Measurements from ENCODE around the gene FGFRL1.
"Not testable (repeated sequence)": the region's sequence is repeated elsewhere in the genome, so short reads cannot be mapped to it uniquely, and the experiment has no call there.

The FGFRL1 gene

GRCh38 chr4:1044469-1045192 is 33.2 kb downstream of the FGFRL1 start:
- Histone ChIP-seq H3K27me3 (ENCODE audit: control insufficient read depth, low read length) (no peaks in the 10 kb centered on the region), H3K9me2 (replicated peaks; ENCODE audit: control insufficient read depth, low read length) (no peaks in the 10 kb centered on the region), H4K20me1 (ENCODE audit: control insufficient read depth, insufficient read depth, low read depth, low read length) (no peaks in the 10 kb centered on the region), H3K4me3 (ENCODE audit: low read length) (no peak overlapping the region), H3K4me2 (ENCODE audit: low read length) (no peak overlapping the region), H3K79me2 (ENCODE audit: control insufficient read depth, low read length) (no peaks in the 10 kb centered on the region), H3F3A (ENCODE audit: control insufficient read depth, insufficient read depth) (no peaks in the 10 kb centered on the region), H3K9me3 (ENCODE audit: control insufficient read depth, insufficient read depth, low read length) (peaks cover 3% of the 10 kb centered on the region; the same call in 1 of the 2 replicates), H3K36me3 (ENCODE audit: control insufficient read depth, low read length) (no peaks in the 10 kb centered on the region), H3K27ac (ENCODE audit: low read depth, low read length) (no peak overlapping the region), H3K4me1 (ENCODE audit: control insufficient read depth, low read length) (no peaks in the 10 kb centered on the region)
- TF ChIP-seq CTCF (IDR thresholded peaks at IDR 0.05; ENCODE audit: low read depth, low read length, poor library complexity, severe bottlenecking), result no peak
- TF ChIP-seq EZH2phosphoT487 (IDR thresholded peaks at IDR 0.05; ENCODE audit: borderline replicate concordance, low read length), result no peak

- H3K4me1 ChIP-seq (ENCODE audit: control insufficient read depth, low read length), result no peaks in the 10 kb centered on the region
- TF ChIP-seq EZH2phosphoT487 (IDR thresholded peaks at IDR 0.05; ENCODE audit: borderline replicate concordance, low read length), result no peak
- no peak for TF ChIP-seq CTCF (IDR thresholded peaks at IDR 0.05; ENCODE audit: low read depth, low read length, poor library complexity, severe bottlenecking)
- no peaks in the 10 kb centered on the region for H3K36me3 ChIP-seq (ENCODE audit: control insufficient read depth, low read length)
- H4K20me1 ChIP-seq (ENCODE audit: control insufficient read depth, insufficient read depth, low read depth, low read length), result no peaks in the 10 kb centered on the region
- no peaks in the 10 kb centered on the region for H3K27me3 ChIP-seq (ENCODE audit: control insufficient read depth, low read length)
- no peaks in the 10 kb centered on the region for H3K79me2 ChIP-seq (ENCODE audit: control insufficient read depth, low read length)
- no peaks in the 10 kb centered on the region for H3K9me2 ChIP-seq (replicated peaks; ENCODE audit: control insufficient read depth, low read length)
- no peak overlapping the region for H3K4me3 ChIP-seq (ENCODE audit: low read length)
- peaks cover 3% of the 10 kb centered on the region; the same call in 1 of the 2 replicates for H3K9me3 ChIP-seq (ENCODE audit: control insufficient read depth, insufficient read depth, low read length)
- no peak overlapping the region for H3K4me2 ChIP-seq (ENCODE audit: low read length)
- H3F3A ChIP-seq (ENCODE audit: control insufficient read depth, insufficient read depth), result no peaks in the 10 kb centered on the region
- no peak overlapping the region for H3K27ac ChIP-seq (ENCODE audit: low read depth, low read length)
Measured at GRCh38 chr4:1045193-1045594, 33.8 kb downstream of the FGFRL1 start.

GRCh38 chr4:1045595-1046201 is 34.3 kb downstream of the FGFRL1 start:
- H3F3A ChIP-seq (ENCODE audit: control insufficient read depth, insufficient read depth), result no peaks in the 10 kb centered on the region
- TF ChIP-seq EZH2phosphoT487 (IDR thresholded peaks at IDR 0.05; ENCODE audit: borderline replicate concordance, low read length) (no peak), CTCF (IDR thresholded peaks at IDR 0.05; ENCODE audit: low read depth, low read length, poor library complexity, severe bottlenecking) (no peak)
- peaks cover 3% of the 10 kb centered on the region; the same call in 1 of the 2 replicates for H3K9me3 ChIP-seq (ENCODE audit: control insufficient read depth, insufficient read depth, low read length)
- no peaks in the 10 kb centered on the region for H4K20me1 ChIP-seq (ENCODE audit: control insufficient read depth, insufficient read depth, low read depth, low read length)
- H3K27ac ChIP-seq (ENCODE audit: low read depth, low read length), result no peak overlapping the region
- no peaks in the 10 kb centered on the region for H3K4me1 ChIP-seq (ENCODE audit: control insufficient read depth, low read length)
- H3K4me3 ChIP-seq (ENCODE audit: low read length), result no peak overlapping the region
- H3K9me2 ChIP-seq (replicated peaks; ENCODE audit: control insufficient read depth, low read length), result no peaks in the 10 kb centered on the region
- H3K4me2 ChIP-seq (ENCODE audit: low read length), result no peak overlapping the region
- no peaks in the 10 kb centered on the region for H3K79me2 ChIP-seq (ENCODE audit: control insufficient read depth, low read length)
- no peaks in the 10 kb centered on the region for H3K27me3 ChIP-seq (ENCODE audit: control insufficient read depth, low read length)
- no peaks in the 10 kb centered on the region for H3K36me3 ChIP-seq (ENCODE audit: control insufficient read depth, low read length)

- not testable (repeated sequence) for H3K4me3 ChIP-seq (ENCODE audit: low read length); H3K27ac ChIP-seq (ENCODE audit: low read depth, low read length); H3K9me2 ChIP-seq (replicated peaks; ENCODE audit: control insufficient read depth, low read length)
Measured at GRCh38 chr4:1046581-1047011, 35.2 kb downstream of the FGFRL1 start.

More at GRCh38 chr4:1046581-1047011, 35.2 kb downstream of the FGFRL1 start:
- H4K20me1 ChIP-seq (ENCODE audit: control insufficient read depth, insufficient read depth, low read depth, low read length); H3K4me2 ChIP-seq (ENCODE audit: low read length); H3K9me3 ChIP-seq (ENCODE audit: control insufficient read depth, insufficient read depth, low read length); H3K4me1 ChIP-seq (ENCODE audit: control insufficient read depth, low read length); H3K79me2 ChIP-seq (ENCODE audit: control insufficient read depth, low read length); H3F3A ChIP-seq (ENCODE audit: control insufficient read depth, insufficient read depth); H3K27me3 ChIP-seq (ENCODE audit: control insufficient read depth, low read length); H3K36me3 ChIP-seq (ENCODE audit: control insufficient read depth, low read length): not testable (repeated sequence)
